Measurements from ENCODE around the gene ERMN. TPM values are rescaled to one million over a fixed set of nuclear protein-coding genes. Genes with fewer than 3 reads are reported as not detected.
A peak's percentile ranks its signal among the peaks of the same experiment; 100 is the strongest.
"Not testable (repeated sequence)": the region's sequence is repeated elsewhere in the genome, so short reads cannot be mapped to it uniquely, and the experiment has no call there.

ERMN gene
- not detected for total RNA-seq
- long read RNA-seq: 0 reads

- DNase-seq (ENCODE audit: missing footprints): no peak
- no peak for ATAC-seq
- intact Hi-C loops (cut with DNase I): loop anchor here (5.0 kb wide), 1 partner anchor 167 kb away; no protein-coding TSS in a partner anchor
These were observed at the start of gene ERMN for GRCh38 chr2:157325786-157326185. Gene ERMN (minus strand): TSS chr2:157325824. CDS start chr2:157325642, 182 bp downstream.

GRCh38 chr2:157375384-157375783 lies 49.8 kb upstream of the ERMN start:
- intact Hi-C loops (cut with DNase I): no loop called here
- DNase-seq (ENCODE audit: missing footprints): no peak
- peak; percentile 20 for ATAC-seq

- ATAC-seq; intact Hi-C loops (cut with DNase I); DNase-seq (ENCODE audit: missing footprints): not testable (repeated sequence)
These were observed 42.9 kb upstream of the ERMN start for GRCh38 chr2:157368508-157368907.

DNA sequence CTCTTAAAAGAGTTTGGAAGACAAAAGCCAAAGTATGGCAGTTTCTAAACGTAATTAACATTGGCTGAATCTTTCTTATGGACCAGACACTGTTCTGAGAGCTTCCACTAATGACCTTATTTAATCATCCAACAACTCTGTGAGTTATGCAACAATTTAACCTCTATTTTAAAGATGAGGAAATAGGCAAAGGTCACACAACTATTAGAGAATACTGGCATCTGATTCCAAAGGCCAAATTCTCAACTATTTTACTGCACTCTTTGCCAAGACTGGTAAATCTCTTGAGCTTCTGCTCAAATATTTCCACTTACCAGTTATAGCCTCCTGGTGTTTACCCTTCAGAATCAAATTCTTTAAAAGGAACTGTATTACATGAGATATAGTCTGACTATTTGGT lies 42.1 kb upstream of the ERMN start:
- intact Hi-C loops (cut with DNase I): no loop called here
- no peak for DNase-seq (ENCODE audit: missing footprints)
- ATAC-seq: no peak

DNA sequence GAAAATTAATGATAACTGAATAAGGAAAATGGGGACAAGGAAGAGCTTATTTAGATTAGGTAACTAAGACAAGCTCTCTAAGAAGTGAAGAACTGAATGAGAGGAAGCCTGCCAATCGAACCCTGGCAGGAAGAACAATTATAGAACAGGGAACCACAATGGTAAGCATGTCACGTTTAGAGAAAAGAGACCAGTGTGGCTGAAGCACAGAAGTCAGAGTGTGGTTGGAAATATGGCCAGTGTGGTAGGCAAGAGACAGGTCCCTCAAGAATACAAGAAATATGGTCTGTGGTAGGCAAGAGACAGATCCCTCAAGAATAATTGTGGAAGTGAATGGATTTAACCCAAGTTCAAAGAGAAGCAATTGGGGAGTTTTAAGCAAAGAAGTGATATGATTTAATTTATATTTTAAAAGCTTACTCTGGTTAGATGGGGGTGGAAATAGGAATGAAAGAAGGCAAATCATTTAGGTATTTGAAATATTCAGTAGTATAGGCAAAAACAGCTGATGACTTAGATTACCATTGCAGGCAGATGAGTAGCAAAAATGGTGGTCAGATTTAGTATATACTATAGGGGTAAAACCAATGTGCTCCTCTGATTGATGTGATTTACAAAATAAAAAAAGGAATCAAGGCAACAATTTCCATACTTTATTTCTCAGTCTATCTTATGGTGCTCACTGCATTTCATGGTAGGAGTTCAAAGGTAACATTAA lies 38.8 kb upstream of the ERMN start:
- intact Hi-C loops (cut with DNase I): no loop called here
- no peak for ATAC-seq

GRCh38 chr2:157363612-157364101 lies 38.0 kb upstream of the ERMN start:
- ATAC-seq (peak; percentile 60), DNase-seq (ENCODE audit: missing footprints) (no peak)
- intact Hi-C loops (cut with DNase I): no loop called here

More for the DNA sequence above, 38.8 kb upstream of the ERMN start:
- DNase-seq (ENCODE audit: missing footprints): no peak

GRCh38 chr2:157362627-157363026 lies 37.0 kb upstream of the ERMN start:
- no peak for DNase-seq (ENCODE audit: missing footprints)
- ATAC-seq: no peak
- intact Hi-C loops (cut with DNase I): no loop called here

- intact Hi-C loops (cut with DNase I): no loop called here
- ATAC-seq (no peak), DNase-seq (ENCODE audit: missing footprints) (no peak)
These were observed 35.9 kb upstream of the ERMN start for GRCh38 chr2:157361526-157361925.

- DNase-seq (ENCODE audit: missing footprints): no peak
- ATAC-seq: no peak
- intact Hi-C loops (cut with DNase I): no loop called here
These were observed 34.0 kb upstream of the ERMN start for GRCh38 chr2:157359628-157360027.

DNA sequence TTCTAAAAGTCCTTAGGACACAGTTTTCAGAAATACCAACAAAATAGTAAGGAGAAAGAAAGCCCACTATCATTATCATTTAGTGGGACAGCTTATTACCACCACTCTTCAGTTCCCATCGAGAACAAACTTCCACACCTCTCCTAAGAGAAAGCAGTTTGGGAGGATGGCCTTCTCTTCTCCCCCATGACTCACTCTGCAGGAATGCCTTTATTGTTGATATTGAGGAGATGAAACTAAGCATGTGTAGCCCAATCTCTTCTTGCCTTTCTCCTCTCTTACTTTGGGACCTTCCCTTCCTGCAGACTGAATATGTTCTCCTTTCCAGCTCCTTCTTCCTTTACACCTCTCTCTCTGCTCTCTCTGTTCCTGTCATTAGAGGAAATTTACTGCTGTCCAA lies 30.0 kb upstream of the ERMN start:
- no peak for DNase-seq (ENCODE audit: missing footprints)
- no peak for ATAC-seq
- intact Hi-C loops (cut with DNase I): no loop called here

DNA sequence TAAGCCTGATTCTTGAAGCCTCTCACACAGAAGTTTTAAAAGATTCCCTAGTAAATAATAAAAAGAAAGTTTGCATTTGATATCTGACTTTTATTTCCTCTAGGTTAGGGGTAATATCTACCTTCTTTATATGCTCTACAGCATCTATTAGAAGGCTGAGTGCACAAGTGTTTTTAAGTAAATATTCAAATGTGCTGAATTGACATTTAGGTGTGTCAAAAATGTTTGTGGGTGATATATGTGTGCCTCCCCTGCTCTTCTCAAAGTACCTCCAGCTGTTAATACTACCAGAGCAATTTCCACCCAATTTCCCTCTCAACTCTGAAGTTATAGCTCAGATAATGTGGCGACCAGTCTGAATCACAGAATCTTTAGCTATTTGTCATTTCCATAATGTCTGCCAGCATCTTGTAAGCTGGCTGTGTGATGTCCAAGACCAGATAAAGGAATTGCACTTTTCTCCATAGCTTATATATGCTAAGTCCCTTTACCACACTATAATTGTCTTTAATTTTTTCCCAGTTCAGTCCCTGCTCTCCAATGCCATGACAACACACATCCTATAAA lies 24.4 kb upstream of the ERMN start:
- ATAC-seq (no peak), DNase-seq (ENCODE audit: missing footprints) (no peak)
- intact Hi-C loops (cut with DNase I): no loop called here

GRCh38 chr2:157348291-157348921 lies 22.8 kb upstream of the ERMN start:
- intact Hi-C loops (cut with DNase I): no loop called here
- DNase-seq (ENCODE audit: missing footprints) (no peak), ATAC-seq (no peak)

- no peak for ATAC-seq
- no peak for DNase-seq (ENCODE audit: missing footprints)
- intact Hi-C loops (cut with DNase I): no loop called here
These were observed 20.2 kb upstream of the ERMN start for GRCh38 chr2:157345647-157346389.

DNA sequence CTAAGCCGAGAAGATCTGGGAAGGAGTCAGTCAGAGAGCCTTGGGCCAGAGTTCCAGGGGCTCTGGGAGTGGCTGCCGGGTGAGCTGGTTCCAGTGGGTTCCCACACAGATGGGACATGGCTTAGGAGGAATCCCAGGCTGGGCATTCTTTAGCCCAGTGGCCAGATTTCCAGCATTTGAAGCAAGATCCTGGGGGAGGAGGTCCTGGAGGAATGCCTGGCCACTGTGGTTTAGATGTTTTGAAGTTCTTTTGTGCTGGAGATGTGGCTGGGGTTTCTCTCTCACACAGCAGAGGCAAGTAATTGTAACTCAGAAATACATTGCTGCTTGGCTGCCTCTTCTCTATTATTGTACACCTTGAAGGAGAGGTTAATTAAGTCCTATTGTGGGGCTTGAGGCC lies 15.8 kb upstream of the ERMN start:
- ATAC-seq; intact Hi-C loops (cut with DNase I); DNase-seq (ENCODE audit: missing footprints): not testable (repeated sequence)

- no peak for ATAC-seq
- DNase-seq (ENCODE audit: missing footprints): no peak
- intact Hi-C loops (cut with DNase I): loop anchor here (5.0 kb wide), 1 partner anchor 38 kb away; no protein-coding TSS in a partner anchor
These were observed 14.5 kb upstream of the ERMN start for GRCh38 chr2:157339965-157340655.

DNA sequence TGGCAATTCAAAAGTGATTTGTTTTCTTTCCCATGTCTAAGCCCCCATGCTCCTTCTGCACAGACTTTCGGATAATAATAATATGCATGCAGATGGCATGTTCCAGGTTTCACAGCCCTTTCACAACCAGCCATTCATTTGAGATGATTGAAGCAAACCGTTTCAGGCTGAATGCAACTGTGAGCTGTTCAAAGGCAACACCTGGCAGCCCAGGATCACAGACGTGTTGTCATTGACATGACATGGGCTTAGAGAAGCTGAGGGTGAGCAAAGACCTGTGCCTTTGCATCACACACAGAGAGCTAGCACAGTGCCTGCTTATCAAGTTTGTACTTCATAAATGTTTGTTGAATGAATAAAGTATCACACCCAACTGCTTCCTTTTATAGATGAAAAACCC lies 12.4 kb upstream of the ERMN start:
- no peak for ATAC-seq
- DNase-seq (ENCODE audit: missing footprints): no peak
- intact Hi-C loops (cut with DNase I): loop anchor here (5.0 kb wide), 1 partner anchor 36 kb away; no protein-coding TSS in a partner anchor

- no peak for DNase-seq (ENCODE audit: missing footprints)
- intact Hi-C loops (cut with DNase I): loop anchor here (5.0 kb wide), 1 partner anchor 34 kb away; no protein-coding TSS in a partner anchor
- no peak for ATAC-seq
These were observed 10.8 kb upstream of the ERMN start for GRCh38 chr2:157336137-157337010.

DNA sequence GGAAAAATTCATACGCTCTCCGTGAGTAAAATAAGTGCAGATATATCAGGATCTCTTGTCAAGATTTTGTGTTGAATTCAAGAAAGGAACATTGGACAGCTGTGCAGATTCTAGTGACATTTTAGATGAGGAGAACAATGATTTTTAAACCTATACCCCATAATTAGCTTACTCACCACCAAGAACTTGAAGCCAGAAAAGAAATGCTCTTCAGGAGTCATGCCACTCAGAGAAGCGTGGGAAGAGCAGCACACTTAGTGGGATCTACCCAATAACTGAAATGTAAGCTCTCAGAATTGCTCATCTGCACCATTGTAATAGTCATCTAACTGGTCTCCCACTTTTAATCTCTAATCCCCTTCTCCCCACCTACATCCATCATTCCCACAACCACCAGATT lies 9.2 kb upstream of the ERMN start:
- intact Hi-C loops (cut with DNase I): loop anchor here (5.0 kb wide), 1 partner anchor 32 kb away; no protein-coding TSS in a partner anchor
- ATAC-seq: no peak
- DNase-seq (ENCODE audit: missing footprints): no peak
